GM23248 (cell line): Measurements from ENCODE around the gene FAM149B1.

Experiments
- EZH2 ChIP-seq: fragments of 200-600 bp; sonication (generic); IDR thresholded peaks from 2 replicates; pipeline ENCODE4 v1.6.1; 2018; ENCODE audit warnings: antibody characterized with exemption, mild to moderate bottlenecking; ENCODE audit not compliant: insufficient read depth, poor library complexity, severe bottlenecking
- EZH2phosphoT487 ChIP-seq: fragments of 200-600 bp; sonication (generic); IDR thresholded peaks from 2 replicates; pipeline ENCODE4 v1.6.1; 2018; ENCODE audit warnings: antibody characterized with exemption, moderate library complexity, mild to moderate bottlenecking, low read depth; ENCODE audit not compliant: insufficient read depth

- TF ChIP-seq EZH2 = no peak
- no peak for TF ChIP-seq EZH2phosphoT487
Measured at GRCh38 chr10:73190188-73190587, 22.3 kb downstream of the FAM149B1 start.
